H1 (cell line): ENCODE measurements around the gene PGPEP1. TPM values are rescaled to one million over a fixed set of nuclear protein-coding genes. Genes with fewer than 3 reads are reported as not detected.

Source experiments
- ASH2L ChIP-seq: fragments of 200-600, 300-600 bp; sonication (generic); IDR thresholded peaks from one replicate; pipeline ENCODE4 v1.7.1; 2017; ENCODE audit warnings: low read length
- ATF3 ChIP-seq: IDR thresholded peaks from 2 replicates; pipeline ENCODE4 v1.6.1; 2011; ENCODE audit warnings: low read depth, mild to moderate bottlenecking, low read length; ENCODE audit not compliant: insufficient read depth
- BACH1 ChIP-seq: IDR thresholded peaks from 2 replicates; pipeline ENCODE4 v1.6.1; 2012; ENCODE audit warnings: low read length, improper control_type of control experiment
- CREB1 ChIP-seq: IDR thresholded peaks from 2 replicates; pipeline ENCODE4 v1.6.1; 2012; ENCODE audit warnings: inconsistent platforms
- E2F6 ChIP-seq: IDR thresholded peaks from 2 replicates; pipeline ENCODE4 v1.6.1; 2012; ENCODE audit warnings: inconsistent platforms
- EZH2 ChIP-seq: fragments of 200-600 bp; sonication (generic); IDR thresholded peaks from 2 replicates; pipeline ENCODE4 v1.7.1; 2012; ENCODE audit warnings: low read depth, mild to moderate bottlenecking, moderate library complexity, low read length, inconsistent platforms; ENCODE audit not compliant: severe bottlenecking
- FOSL1 ChIP-seq: IDR thresholded peaks from 2 replicates; pipeline ENCODE4 v1.6.1; 2011; ENCODE audit warnings: mild to moderate bottlenecking, low read depth, low read length, moderate library complexity; ENCODE audit not compliant: insufficient read depth
- GTF2F1 ChIP-seq: IDR thresholded peaks from 2 replicates; pipeline ENCODE4 v1.6.1; 2012; ENCODE audit warnings: low read depth, low read length, improper control_type of control experiment, borderline replicate concordance
- HDAC2 ChIP-seq, 2 experiments: fragments of 300-600 bp in 1 of 2; sonication (generic) in 1 of 2; IDR thresholded peaks; 2 replicates each; pipeline ENCODE4 v1.6.1; 2011 to 2012; ENCODE audit warnings: low read depth in 2 of 2, low read length in 2 of 2, mild to moderate bottlenecking in 2 of 2, moderate library complexity in 2 of 2, borderline replicate concordance in 1 of 2, inconsistent platforms in 1 of 2
- JUN ChIP-seq: IDR thresholded peaks from 2 replicates; pipeline ENCODE4 v1.6.1; 2011; ENCODE audit warnings: low read depth, mild to moderate bottlenecking, improper control_type of control experiment, low read length
- JUND ChIP-seq: IDR thresholded peaks from 2 replicates; pipeline ENCODE4 v1.6.1; 2011; ENCODE audit warnings: mild to moderate bottlenecking, improper control_type of control experiment, low read length
- KDM4A ChIP-seq: IDR thresholded peaks from one replicate; pipeline ENCODE4 v1.7.1; 2012; ENCODE audit warnings: low read depth, mild to moderate bottlenecking, moderate library complexity, low read length, inconsistent platforms; ENCODE audit not compliant: severe bottlenecking
- KDM5A ChIP-seq: fragments of 200-600 bp; IDR thresholded peaks from 2 replicates; pipeline ENCODE4 v1.7.1; 2012; ENCODE audit warnings: mild to moderate bottlenecking, low read length, inconsistent platforms, mixed read lengths
- MAX ChIP-seq: IDR thresholded peaks from 2 replicates; pipeline ENCODE4 v1.6.1; 2012; ENCODE audit warnings: inconsistent platforms
- POU5F1 ChIP-seq: IDR thresholded peaks from 2 replicates; pipeline ENCODE4 v1.6.1; 2011; ENCODE audit warnings: low read depth, mild to moderate bottlenecking, low read length, moderate library complexity
- RXRA ChIP-seq: IDR thresholded peaks from 2 replicates; pipeline ENCODE4 v1.6.1; 2011; ENCODE audit warnings: low read depth, mild to moderate bottlenecking, low read length, moderate library complexity; ENCODE audit not compliant: insufficient read depth
- SIX5 ChIP-seq: IDR thresholded peaks from 2 replicates; pipeline ENCODE4 v1.6.1; 2011; ENCODE audit warnings: mild to moderate bottlenecking, low read depth, low read length
- SP2 ChIP-seq: IDR thresholded peaks from 2 replicates; pipeline ENCODE4 v1.6.1; 2012; ENCODE audit warnings: mild to moderate bottlenecking, low read length, inconsistent platforms
- SP4 ChIP-seq: IDR thresholded peaks from 2 replicates; pipeline ENCODE4 v1.6.1; 2012; ENCODE audit warnings: low read length, inconsistent platforms
- TCF12 ChIP-seq: IDR thresholded peaks from 2 replicates; pipeline ENCODE4 v1.6.1; 2011; ENCODE audit warnings: low read depth, mild to moderate bottlenecking, low read length
- USF2 ChIP-seq: IDR thresholded peaks from 2 replicates; pipeline ENCODE4 v1.6.1; 2011; ENCODE audit warnings: low read length, improper control_type of control experiment
- polyA plus RNA-seq, 7 experiments: library from polyadenylated mRNA; depleted of rRNA in 3 of 7; stranded (reverse) in 5 of 7; unstranded in 2 of 7; fragments of >200 nt in 5 of 7; fragments of 200-250 nt in 2 of 7; gene quantifications; 1 replicate in 5 of 7; 2 replicates in 1 of 7; 4 replicates in 1 of 7; pipeline versions ENCODE4 v1.2.1 to v1.2.3, GENCODE V29; 2011 to 2013; ENCODE audit warnings: missing spikeins in 2 of 7, mixed read lengths in 2 of 7
- total RNA-seq: library from RNA; stranded (reverse); fragmentation: NEBNext Ultra II Directional; extraction: Animal tissue kit (Norgen Biotek cat#: 25700); gene quantifications from 2 replicates; pipeline ENCODE4 v1.2.1, GENCODE V29; 2021

PGPEP1 gene
- total and polyA plus RNA-seq, 2 of the 8 experiments (the other 6 are each of a cell fraction or from before 2014, with no cell fraction given), result 17.0 to 33.4 TPM

- TF ChIP-seq USF2 (peak; percentile 93), SIX5 (no peak), SP4 (peak; percentile 93; the same call in 1 of the 2 replicates), ASH2L (peak; percentile 34), JUND (peak; percentile 92), POU5F1 (no peak), GTF2F1 (peak; percentile 24; the same call in 1 of the 2 replicates), KDM5A (no peak), HDAC2 (IDR thresholded peaks at IDR 0.05; ENCODE audit: borderline replicate concordance in 1 of 2, low read depth in 2 of 2, low read length in 2 of 2) (0 out of 4 replicates have a peak, but pooled peaks of 1 of the 2 experiments have one; percentile 57), MAX (peak; percentile 98), BACH1 (peak; percentile 91), KDM4A (no peak), SP2 (no peak), EZH2 (no peak), TCF12 (peak; percentile 81; the same call in 1 of the 2 replicates), E2F6 (peak; percentile 91), ATF3 (peak; percentile 80), CREB1 (0 out of 2 replicates have a peak, but pooled peaks have one; percentile 13), FOSL1 (no peak), RXRA (0 out of 2 replicates have a peak, but pooled peaks have one; percentile 33), JUN (peak; percentile 67; the same call in 1 of the 2 replicates)
These were observed 33.7 kb downstream of the PGPEP1 start (continued) for GRCh38 chr19:18373892-18374629.
